ENCODE measurements around the gene DDX3X.
"Not testable (repeated sequence)": the region's sequence is repeated elsewhere in the genome, so short reads cannot be mapped to it uniquely, and the experiment has no call there.

DDX3X gene

DNA sequence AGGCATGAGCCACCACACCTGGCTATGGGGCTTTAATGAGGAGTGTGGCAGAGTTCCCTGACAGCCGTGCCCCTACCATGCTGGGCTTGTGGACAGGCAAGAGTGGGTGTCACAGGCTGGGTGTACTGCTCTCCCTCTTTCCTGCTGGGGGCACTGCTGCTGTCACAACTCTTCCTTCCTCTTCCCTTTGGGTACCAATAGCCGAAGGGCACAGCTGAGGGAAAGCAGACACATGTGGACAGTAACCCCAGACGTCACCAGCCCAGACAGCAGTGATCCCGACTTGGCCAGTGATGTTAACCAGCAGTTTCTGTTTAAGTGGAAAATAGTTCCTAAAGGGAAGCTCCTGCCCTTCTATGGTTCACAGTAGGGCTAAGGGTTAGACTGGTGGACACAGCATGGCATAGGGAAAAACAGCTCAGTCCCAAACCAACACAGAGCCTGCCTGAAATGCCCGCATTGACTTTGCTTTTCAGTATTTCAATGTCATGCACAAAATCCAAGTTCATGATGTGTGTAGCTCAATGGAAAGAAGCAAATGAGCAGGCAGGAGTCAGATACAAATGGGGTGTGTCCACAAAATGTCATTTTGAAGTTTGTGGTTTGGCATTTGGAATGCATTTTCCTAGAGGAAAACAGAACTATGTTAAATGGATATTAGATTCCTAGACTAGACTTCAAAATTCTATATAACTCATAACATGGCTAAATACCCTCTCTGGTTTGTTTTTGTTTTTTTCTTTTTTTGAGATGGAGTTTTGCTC, 24.9 kb upstream of the DDX3X start:
- H3K4me3 ChIP-seq (ENCODE audit: low read depth, low read length), result no peak overlapping the region
- H3K36me3 ChIP-seq, result no peaks in the 10 kb centered on the region
- DNase-seq, result no peak
- H3K9me3 ChIP-seq (ENCODE audit: severe bottlenecking), result no peaks in the 10 kb centered on the region
- H3K27me3 ChIP-seq (ENCODE audit: insufficient read depth, low read depth, severe bottlenecking), result peaks cover 6% of the 10 kb centered on the region
- H3K27ac ChIP-seq, result no peak overlapping the region
- TF ChIP-seq, protein P1, sequence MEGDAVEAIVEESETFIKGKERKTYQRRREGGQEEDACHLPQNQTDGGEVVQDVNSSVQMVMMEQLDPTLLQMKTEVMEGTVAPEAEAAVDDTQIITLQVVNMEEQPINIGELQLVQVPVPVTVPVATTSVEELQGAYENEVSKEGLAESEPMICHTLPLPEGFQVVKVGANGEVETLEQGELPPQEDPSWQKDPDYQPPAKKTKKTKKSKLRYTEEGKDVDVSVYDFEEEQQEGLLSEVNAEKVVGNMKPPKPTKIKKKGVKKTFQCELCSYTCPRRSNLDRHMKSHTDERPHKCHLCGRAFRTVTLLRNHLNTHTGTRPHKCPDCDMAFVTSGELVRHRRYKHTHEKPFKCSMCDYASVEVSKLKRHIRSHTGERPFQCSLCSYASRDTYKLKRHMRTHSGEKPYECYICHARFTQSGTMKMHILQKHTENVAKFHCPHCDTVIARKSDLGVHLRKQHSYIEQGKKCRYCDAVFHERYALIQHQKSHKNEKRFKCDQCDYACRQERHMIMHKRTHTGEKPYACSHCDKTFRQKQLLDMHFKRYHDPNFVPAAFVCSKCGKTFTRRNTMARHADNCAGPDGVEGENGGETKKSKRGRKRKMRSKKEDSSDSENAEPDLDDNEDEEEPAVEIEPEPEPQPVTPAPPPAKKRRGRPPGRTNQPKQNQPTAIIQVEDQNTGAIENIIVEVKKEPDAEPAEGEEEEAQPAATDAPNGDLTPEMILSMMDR (IDR thresholded peaks at IDR 0.05; ENCODE audit: low read depth, low read length), result no peak

DNA sequence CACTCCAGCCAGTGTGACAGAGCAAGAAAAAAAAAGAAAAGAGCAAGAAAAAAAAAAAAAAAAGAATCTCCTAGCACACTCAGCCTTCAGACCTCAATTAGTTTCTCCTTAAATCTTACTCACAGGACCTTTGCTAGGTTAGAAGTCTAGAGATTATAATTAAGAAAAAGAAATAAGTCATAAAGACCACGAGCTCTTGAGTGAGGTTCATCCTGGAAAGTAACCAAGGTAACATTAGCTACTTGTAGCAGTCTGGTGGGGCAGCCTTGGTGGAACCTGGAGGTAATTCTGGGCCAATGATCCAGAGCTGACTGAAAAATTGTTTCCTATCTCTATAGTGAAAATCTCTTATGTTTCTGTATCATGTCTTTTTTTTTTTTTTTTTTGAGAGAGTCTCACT, 21.2 kb upstream of the DDX3X start:
- TF ChIP-seq, protein P1 (IDR thresholded peaks at IDR 0.05; ENCODE audit: low read depth, low read length), result no peak
- Histone ChIP-seq H3K36me3 (no peaks in the 10 kb centered on the region), H3K27ac (no peak overlapping the region), H3K27me3 (ENCODE audit: insufficient read depth, low read depth, severe bottlenecking) (peaks cover 4% of the 10 kb centered on the region), H3K4me3 (ENCODE audit: low read depth, low read length) (no peak overlapping the region), H3K9me3 (ENCODE audit: severe bottlenecking) (no peaks in the 10 kb centered on the region)
- DNase-seq, result no peak

GRCh38 chrX:41313419-41313818, 20.5 kb upstream of the DDX3X start:
- Histone ChIP-seq H3K36me3 (no peaks in the 10 kb centered on the region), H3K27me3 (ENCODE audit: insufficient read depth, low read depth, severe bottlenecking) (peaks cover 4% of the 10 kb centered on the region), H3K9me3 (ENCODE audit: severe bottlenecking) (no peaks in the 10 kb centered on the region), H3K4me3 (ENCODE audit: low read depth, low read length) (no peak overlapping the region), H3K27ac (no peak overlapping the region)
- no peak for DNase-seq
- TF ChIP-seq, protein P1 (IDR thresholded peaks at IDR 0.05; ENCODE audit: low read depth, low read length), result no peak

DNA sequence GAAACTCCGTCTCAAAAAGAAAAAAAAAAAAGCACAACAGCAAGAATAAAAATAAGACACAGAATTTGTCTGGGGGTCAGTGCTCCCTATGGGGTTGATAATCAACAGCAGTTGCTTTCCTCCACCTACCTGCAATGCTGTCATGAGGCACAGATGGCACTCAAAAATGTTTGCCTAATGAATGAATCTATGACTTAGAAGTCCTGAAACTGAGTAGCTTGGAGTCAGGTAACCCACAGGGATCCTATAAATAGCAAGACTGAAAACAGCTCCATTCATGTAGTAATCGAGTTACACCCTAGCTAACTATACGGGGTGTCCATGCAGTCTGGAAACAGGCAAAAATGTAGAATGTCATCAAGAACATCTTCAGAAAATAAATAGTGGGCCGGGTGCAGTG, 19.8 kb upstream of the DDX3X start:
- H3K27ac ChIP-seq, result no peak overlapping the region
- peaks cover 4% of the 10 kb centered on the region for H3K27me3 ChIP-seq (ENCODE audit: insufficient read depth, low read depth, severe bottlenecking)
- no peaks in the 10 kb centered on the region for H3K36me3 ChIP-seq
- H3K4me3 ChIP-seq (ENCODE audit: low read depth, low read length), result no peak overlapping the region
- TF ChIP-seq, protein P1 (IDR thresholded peaks at IDR 0.05; ENCODE audit: low read depth, low read length), result no peak
- DNase-seq, result no peak
- no peaks in the 10 kb centered on the region for H3K9me3 ChIP-seq (ENCODE audit: severe bottlenecking)

GRCh38 chrX:41314881-41315280, 19.1 kb upstream of the DDX3X start:
- Histone ChIP-seq H3K27me3 (ENCODE audit: insufficient read depth, low read depth, severe bottlenecking) (no peaks in the 10 kb centered on the region), H3K36me3 (no peaks in the 10 kb centered on the region), H3K27ac (no peak overlapping the region)

GRCh38 chrX:41316266-41316665, 17.7 kb upstream of the DDX3X start:
- not testable (repeated sequence) for H3K4me3 ChIP-seq (ENCODE audit: low read depth, low read length); H3K36me3 ChIP-seq; H3K9me3 ChIP-seq (ENCODE audit: severe bottlenecking); H3K27me3 ChIP-seq (ENCODE audit: insufficient read depth, low read depth, severe bottlenecking); H3K27ac ChIP-seq; DNase-seq

More at GRCh38 chrX:41314881-41315280, 19.1 kb upstream of the DDX3X start:
- H3K4me3 ChIP-seq (ENCODE audit: low read depth, low read length), result no peak overlapping the region
- H3K9me3 ChIP-seq (ENCODE audit: severe bottlenecking), result no peaks in the 10 kb centered on the region
- no peak for DNase-seq
- TF ChIP-seq, protein P1 (IDR thresholded peaks at IDR 0.05; ENCODE audit: low read depth, low read length), result no peak

All from WERI-Rb-1 (cell line).